GM10266 (cell line): ENCODE data around the gene MNDA.
"Not testable (repeated sequence)": the region's sequence is repeated elsewhere in the genome, so short reads cannot be mapped to it uniquely, and the experiment has no call there.

Experiments
- DNase-seq: peaks from one replicate; pipeline ENCODE4 v3.0.0; 2012; ENCODE audit errors: extremely low spot score
- CTCF ChIP-seq: IDR thresholded peaks from 2 replicates; pipeline ENCODE4 v1.5.1; 2012; ENCODE audit warnings: mild to moderate bottlenecking, low read depth; ENCODE audit not compliant: control insufficient read depth, insufficient read depth; ENCODE audit errors: missing control alignments

MNDA gene

GRCh38 chr1:158836038-158836437 lies 4.9 kb downstream of the MNDA start:
- TF ChIP-seq CTCF = no peak
- no peak for DNase-seq

- no peak for TF ChIP-seq CTCF
Measured at GRCh38 chr1:158838660-158839059, 7.5 kb downstream of the MNDA start.

GRCh38 chr1:158839566-158839965 lies 8.4 kb downstream of the MNDA start:
- no peak for DNase-seq
- TF ChIP-seq CTCF = no peak

More at GRCh38 chr1:158838660-158839059, 7.5 kb downstream of the MNDA start:
- no peak for DNase-seq

- DNase-seq = no peak
- TF ChIP-seq CTCF = no peak
Measured at GRCh38 chr1:158840236-158840635, 9.1 kb downstream of the MNDA start.

GRCh38 chr1:158864595-158864994 lies 33.4 kb downstream of the MNDA start:
- no peak for TF ChIP-seq CTCF
- DNase-seq = no peak

GRCh38 chr1:158870438-158870837 lies 39.3 kb downstream of the MNDA start:
- not testable (repeated sequence) for DNase-seq

- TF ChIP-seq CTCF = no peak
Measured at GRCh38 chr1:158873141-158873540, 42.0 kb downstream of the MNDA start.

GRCh38 chr1:158893654-158894053 lies 62.5 kb downstream of the MNDA start:
- no peak for TF ChIP-seq CTCF
- no peak for DNase-seq

More at GRCh38 chr1:158873141-158873540, 42.0 kb downstream of the MNDA start:
- DNase-seq = no peak
